GM18499 (cell line): Measurements from ENCODE around the gene GCH1.
"Not testable (repeated sequence)": the region's sequence is repeated elsewhere in the genome, so short reads cannot be mapped to it uniquely, and the experiment has no call there.

Source experiments
- ATAC-seq: cut with Tn5 transposase; IDR thresholded peaks from one replicate; pipeline ENCODE4 v1.9.1; 2021; ENCODE audit warnings: moderate number of reproducible peaks; ENCODE audit not compliant: insufficient read depth, unreplicated experiment

Gene GCH1, protein sequence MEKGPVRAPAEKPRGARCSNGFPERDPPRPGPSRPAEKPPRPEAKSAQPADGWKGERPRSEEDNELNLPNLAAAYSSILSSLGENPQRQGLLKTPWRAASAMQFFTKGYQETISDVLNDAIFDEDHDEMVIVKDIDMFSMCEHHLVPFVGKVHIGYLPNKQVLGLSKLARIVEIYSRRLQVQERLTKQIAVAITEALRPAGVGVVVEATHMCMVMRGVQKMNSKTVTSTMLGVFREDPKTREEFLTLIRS

DNA sequence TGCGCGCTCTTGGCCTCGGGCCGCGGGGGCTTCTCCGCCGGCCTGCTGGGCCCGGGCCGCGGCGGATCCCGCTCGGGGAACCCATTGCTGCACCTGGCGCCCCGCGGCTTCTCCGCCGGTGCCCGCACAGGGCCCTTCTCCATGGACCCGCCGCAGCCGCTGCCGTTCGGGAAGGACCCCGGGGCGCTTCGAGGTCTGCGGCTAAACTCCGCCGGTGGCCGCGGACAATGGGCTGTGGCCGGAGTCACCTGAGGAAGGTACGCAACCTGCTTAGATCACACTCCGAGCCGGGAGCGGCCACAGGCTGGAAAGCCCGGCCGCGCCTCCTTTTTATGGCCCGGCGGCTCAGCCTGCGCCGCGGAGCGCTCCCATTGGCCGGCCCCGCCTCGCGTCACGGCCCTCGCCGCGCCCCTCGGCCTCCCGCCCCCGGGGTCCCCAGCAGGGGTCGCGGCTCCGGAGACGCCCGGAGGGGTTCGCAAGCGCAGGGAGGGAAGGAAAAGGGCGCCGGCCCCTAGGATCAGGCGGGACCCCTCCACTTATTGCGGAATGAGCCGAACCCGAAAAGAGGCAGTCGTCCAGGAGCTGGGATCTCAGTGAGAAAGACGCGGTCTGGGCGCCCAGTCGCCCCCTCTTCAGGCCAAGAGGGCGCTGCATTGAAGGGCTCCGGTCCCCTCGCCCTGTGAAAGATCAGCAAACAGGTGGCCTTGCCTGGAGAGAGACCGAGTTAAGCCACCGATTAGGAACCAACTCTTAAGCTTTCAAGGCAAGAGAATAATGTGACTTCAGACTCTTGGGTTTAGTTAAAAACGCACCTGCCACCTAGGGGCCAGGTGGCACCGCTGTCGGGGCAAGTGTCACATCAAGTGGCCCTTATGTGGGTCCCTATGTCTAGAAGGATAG is at the start of gene GCH1:
Gene GCH1, minus strand, starts transcription at position 306 of the 900 bp plus-strand sequence. Its CDS starts 163 bp downstream, at position 143.
- peak; percentile 34 for ATAC-seq

- ATAC-seq, result no peak
Observed at GRCh38 chr14:54947230-54947629, 44.6 kb upstream of the GCH1 start.

- no peak for ATAC-seq
Observed at GRCh38 chr14:54946500-54946899, 43.9 kb upstream of the GCH1 start.

DNA sequence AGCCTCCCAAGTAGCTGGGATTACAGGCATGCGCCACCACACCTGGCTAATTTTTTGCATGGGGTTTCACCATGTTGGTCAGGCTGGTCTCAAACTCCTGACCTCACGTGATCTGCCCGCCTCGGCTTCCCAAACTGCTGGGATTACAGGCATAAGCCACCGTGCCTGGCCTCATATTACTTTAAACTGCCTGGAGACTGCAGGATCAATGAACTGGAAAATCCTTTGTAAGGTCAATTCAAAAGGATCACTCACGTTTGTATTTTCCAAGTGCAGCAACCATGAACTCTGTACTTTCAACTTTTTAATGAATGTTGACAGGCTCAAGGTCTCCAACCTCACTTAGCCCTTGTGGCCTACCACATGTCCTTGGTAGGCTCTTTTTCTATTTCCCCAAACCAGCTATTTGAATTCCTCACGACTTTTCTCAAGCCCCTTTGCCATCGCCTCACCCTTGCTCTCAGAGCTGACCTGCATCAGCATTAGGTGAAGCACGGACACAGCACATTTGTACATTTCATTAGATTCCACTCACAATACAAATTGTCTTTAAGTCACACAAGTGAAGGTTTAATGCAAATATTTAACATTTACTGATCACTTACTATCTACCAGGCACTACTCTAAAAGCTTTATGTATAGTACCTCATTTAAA is 42.2 kb upstream of the GCH1 start:
- ATAC-seq, result no peak

DNA sequence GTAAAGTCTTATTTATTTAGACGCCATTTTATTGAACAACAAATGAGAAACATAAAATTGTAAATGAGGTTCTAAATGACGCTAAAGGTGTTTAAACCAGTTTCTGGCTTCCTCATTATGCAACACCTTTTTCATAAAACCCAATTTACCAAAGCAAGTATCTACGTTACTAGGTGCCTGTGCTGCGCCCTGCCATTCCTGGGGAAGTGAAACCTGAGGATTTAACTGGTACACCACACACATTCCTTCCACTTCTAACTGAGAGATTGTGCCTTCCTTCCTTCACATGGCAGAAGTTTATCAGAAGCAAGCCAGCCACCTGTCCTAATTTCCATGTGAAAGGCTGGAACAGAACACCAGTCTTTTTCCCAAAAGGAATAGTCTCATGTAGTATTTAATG is 40.3 kb upstream of the GCH1 start:
- no peak for ATAC-seq

DNA sequence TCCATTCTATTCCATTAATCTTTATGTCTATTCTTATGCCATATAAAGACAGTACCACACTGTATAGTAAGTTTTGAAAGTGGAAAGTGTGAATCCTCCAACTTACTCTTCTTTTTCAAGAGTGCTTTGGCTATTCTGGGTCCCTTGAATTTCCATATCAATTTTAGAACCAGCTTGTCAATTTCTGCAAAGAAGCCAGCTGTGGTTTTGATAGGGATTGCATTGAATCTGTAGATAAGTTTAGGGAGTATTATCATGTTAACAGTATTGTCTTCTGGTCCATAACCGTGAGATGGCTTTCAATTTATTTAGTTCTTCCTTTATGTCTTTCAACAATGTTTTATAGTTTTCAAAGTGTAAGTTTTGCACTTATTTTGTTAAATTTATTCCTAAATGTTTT is 34.2 kb upstream of the GCH1 start:
- ATAC-seq, result no peak

- ATAC-seq, result no peak
Observed at GRCh38 chr14:54935958-54936357, 33.3 kb upstream of the GCH1 start.

GRCh38 chr14:54935100-54935499 is 32.5 kb upstream of the GCH1 start:
- no peak for ATAC-seq

DNA sequence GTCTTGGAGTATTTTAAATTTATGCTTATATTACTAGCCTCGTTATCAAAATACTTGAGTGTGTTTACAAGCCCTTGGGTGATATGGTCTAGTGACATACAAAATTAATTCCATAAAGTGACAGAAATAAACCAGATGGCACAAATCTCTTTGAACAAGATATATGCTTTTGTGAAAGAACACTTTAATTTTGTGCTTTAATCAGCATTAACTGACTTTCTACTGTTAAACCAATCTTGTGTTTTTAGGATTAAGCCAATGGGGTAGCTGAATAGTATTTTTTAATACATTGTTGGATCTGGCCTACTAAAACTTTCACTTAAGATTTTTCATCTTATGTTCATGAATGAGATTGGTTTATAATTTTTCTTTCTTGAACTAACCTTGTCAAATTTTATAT is 30.4 kb upstream of the GCH1 start:
- ATAC-seq, result no peak

DNA sequence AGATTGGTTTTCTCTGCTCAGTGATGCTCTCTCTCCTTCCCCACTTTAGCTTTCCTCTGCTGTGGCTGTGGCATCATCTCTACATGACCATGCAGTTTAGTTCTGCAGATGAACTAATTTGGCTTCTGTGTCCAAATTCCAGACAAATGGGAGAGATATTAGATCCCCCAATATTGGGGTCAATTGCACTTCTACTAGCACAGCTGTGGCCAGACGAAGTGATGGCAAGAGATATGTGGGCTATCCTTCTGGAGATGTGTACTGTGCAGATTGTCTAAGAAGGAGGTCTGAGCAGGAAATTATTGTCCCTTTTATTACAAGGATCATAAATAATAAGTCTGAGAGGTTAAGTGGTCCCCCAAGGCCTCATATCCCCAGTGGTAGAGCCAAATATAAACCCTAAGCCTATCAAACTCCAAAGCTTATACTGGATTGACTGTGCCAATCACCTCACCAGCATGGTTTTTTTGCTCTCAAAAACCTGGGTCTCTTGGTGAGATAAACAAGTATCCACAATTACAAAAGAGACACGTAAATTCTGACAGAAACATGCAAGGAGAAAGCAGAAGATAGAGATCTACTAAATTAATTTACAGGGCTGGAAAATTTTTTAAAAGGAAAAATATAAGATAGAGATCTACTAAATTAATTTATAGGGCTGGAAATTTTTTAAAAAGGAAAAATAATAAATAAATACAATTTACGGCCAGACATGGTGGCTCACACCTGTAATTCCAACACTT is 29.1 kb upstream of the GCH1 start:
- no peak for ATAC-seq

DNA sequence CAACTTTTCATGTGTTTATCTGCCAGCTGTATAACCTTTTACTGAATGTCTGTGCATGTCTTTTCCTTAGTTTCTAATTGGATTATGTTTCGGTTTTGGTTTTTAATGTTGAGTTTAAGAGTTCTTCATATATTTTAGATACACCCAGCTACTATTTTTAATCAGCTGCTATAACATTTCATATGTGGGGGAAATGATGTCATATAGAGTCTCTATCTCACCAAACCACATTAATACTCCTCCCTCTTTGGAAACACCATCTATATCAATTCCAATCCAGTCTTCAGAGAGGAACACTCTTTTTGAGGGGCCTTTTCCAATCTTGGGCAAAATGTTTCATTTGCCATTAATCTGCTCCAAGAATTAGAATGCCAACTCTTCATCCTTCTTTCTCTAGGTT is 28.5 kb upstream of the GCH1 start:
- ATAC-seq, result no peak

- no peak for ATAC-seq
Observed at GRCh38 chr14:54929556-54929955, 26.9 kb upstream of the GCH1 start.

GRCh38 chr14:54928216-54928615 is 25.6 kb upstream of the GCH1 start:
- ATAC-seq, result no peak

- no peak for ATAC-seq
Observed at GRCh38 chr14:54927551-54927950, 24.9 kb upstream of the GCH1 start.

- not testable (repeated sequence) for ATAC-seq
Observed at GRCh38 chr14:54926570-54926969, 23.9 kb upstream of the GCH1 start.

DNA sequence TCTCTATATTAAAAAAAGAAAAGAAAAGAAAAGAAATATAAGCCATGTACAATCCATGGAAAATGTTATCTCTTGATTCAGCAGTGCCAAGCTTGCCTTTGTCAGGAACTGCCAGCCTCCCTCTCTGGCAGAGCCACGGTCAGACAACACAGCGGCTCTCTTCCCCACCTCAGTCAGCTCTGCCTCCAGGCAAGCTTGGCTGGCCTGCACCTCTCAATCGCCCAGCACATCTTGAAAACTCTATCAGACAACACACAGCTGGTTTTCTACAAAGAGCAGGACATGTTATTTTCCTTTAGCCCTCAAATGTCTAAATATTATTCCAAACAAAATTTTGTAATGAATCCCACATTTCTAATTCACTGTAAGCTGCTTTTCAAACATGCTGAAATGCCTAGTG is 20.0 kb upstream of the GCH1 start:
- ATAC-seq, result no peak

DNA sequence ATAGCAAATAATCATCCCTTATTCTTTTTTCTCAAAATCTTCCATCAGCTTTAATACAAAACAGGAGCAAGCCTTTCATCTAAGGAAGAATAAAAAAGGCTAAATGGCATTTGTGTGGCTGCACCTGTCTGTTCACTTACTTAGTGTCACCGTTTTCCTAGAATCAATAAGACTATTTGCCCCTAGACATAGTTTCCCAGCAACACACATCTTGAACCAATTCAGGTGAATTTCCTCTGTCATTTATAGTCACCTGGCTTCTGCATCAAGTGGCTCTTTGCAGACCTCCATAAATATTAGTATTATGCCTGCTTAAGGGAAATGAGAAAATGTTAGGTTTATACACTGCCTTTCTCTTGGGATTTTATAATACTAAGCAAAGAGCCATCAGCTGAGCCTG is 17.4 kb upstream of the GCH1 start:
- ATAC-seq, result no peak

GRCh38 chr14:54919330-54919729 is 16.7 kb upstream of the GCH1 start:
- ATAC-seq, result no peak

- no peak for ATAC-seq
Observed at GRCh38 chr14:54918427-54918826, 15.8 kb upstream of the GCH1 start.

- ATAC-seq, result no peak
Observed at GRCh38 chr14:54916101-54916500, 13.5 kb upstream of the GCH1 start.
